ENCODE measurements around the gene TMEM154.

DNA sequence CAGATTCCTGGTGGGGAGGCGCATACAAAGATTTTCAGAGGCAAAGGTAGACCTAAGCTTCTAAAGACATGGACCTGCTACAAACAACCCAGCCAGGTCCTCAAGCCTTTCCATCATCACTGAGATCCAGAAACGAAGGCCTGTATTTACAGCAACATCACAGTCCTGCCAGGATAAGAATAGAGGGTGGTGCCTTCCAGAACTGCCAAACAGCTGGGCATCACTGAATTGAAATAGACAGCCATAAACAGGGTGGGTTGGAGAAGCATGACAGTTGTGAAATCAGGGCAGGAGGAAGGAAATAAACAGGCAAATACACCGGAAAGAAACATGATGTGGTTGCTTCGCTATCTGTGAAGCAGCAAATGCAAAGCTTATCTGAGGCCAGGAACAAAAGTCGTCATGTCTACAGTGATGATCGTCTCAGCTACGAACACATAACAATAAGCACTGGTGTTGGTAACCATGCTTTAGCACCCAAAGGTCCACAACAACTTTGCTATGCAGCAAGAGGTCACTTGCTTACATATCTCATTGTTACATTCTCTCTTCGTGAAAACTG, 6.7 kb upstream of the TMEM154 start:
- TF ChIP-seq, protein P1, sequence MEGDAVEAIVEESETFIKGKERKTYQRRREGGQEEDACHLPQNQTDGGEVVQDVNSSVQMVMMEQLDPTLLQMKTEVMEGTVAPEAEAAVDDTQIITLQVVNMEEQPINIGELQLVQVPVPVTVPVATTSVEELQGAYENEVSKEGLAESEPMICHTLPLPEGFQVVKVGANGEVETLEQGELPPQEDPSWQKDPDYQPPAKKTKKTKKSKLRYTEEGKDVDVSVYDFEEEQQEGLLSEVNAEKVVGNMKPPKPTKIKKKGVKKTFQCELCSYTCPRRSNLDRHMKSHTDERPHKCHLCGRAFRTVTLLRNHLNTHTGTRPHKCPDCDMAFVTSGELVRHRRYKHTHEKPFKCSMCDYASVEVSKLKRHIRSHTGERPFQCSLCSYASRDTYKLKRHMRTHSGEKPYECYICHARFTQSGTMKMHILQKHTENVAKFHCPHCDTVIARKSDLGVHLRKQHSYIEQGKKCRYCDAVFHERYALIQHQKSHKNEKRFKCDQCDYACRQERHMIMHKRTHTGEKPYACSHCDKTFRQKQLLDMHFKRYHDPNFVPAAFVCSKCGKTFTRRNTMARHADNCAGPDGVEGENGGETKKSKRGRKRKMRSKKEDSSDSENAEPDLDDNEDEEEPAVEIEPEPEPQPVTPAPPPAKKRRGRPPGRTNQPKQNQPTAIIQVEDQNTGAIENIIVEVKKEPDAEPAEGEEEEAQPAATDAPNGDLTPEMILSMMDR (optimal IDR thresholded peaks at IDR 0.05 in 1 of 3, IDR thresholded peaks at IDR 0.05 in 1 of 3, conservative IDR thresholded peaks at IDR 0.05 in 1 of 3; ENCODE audit: extremely low read depth in 1 of 3, insufficient read depth in 2 of 3, low read length in 3 of 3) = no peak
- no peak for TF ChIP-seq EZH2 (IDR thresholded peaks at IDR 0.05; ENCODE audit: low read length)
